H1 (cell line): Measurements from ENCODE around the gene RBMS1. TPM values are rescaled to one million over a fixed set of nuclear protein-coding genes. Genes with fewer than 3 reads are reported as not detected.

Experiments used
- CTCF ChIA-PET: fragments of 300-600 bp; sonication (Branson Sonifier 250); formaldehyde crosslinking; loops from one replicate; lab custom pipeline; 2021; ENCODE audit not compliant: partially characterized antibody; lab: Charles Lee
- POLR2A ChIA-PET: fragments of 300-600 bp; sonication (Branson Sonifier 250); formaldehyde crosslinking; loops from one replicate; lab custom pipeline; 2021; ENCODE audit warnings: inconsistent platforms; ENCODE audit not compliant: partially characterized antibody; lab: Charles Lee
- DNase-seq, 2 experiments: peaks; one replicate each; pipeline versions ENCODE4 v3.0.0 to v3.0.0-alpha.2; 2010 to 2022; ENCODE audit warnings: low spot score in 2 of 2, low read depth in 1 of 2, mixed read lengths in 1 of 2
- FAIRE-seq: peaks from 2 replicates; lab custom pipeline; 2011; peaks lifted over from hg19 to GRCh38; lab: Jason Lieb, UNC
- H2AFZ ChIP-seq: 2 replicates; pipeline ENCODE4 v1.8.1; 2012; ENCODE audit warnings: low read length, inconsistent platforms
- H2AK5ac ChIP-seq: 2 replicates; pipeline ENCODE4 v1.6.1; 2013; ENCODE audit warnings: low read depth, low read length
- H2BK120ac ChIP-seq: replicated peaks from 2 replicates; pipeline ENCODE3; 2013; ENCODE audit warnings: low read depth, low read length, inconsistent platforms
- H2BK12ac ChIP-seq: 2 replicates; pipeline ENCODE4 v1.6.1; 2013; ENCODE audit warnings: low read depth, low read length
- H2BK15ac ChIP-seq: 2 replicates; pipeline ENCODE4 v1.6.1; 2013; ENCODE audit warnings: low read length
- H2BK20ac ChIP-seq: 2 replicates; pipeline ENCODE4 v1.6.1; 2013; ENCODE audit warnings: low read length
- H2BK5ac ChIP-seq: 2 replicates; pipeline ENCODE4 v1.6.1; 2013; ENCODE audit warnings: low read depth, low read length
- H3K14ac ChIP-seq: 2 replicates; pipeline ENCODE4 v1.6.1; 2013; ENCODE audit warnings: inconsistent platforms; ENCODE audit not compliant: insufficient read length
- H3K18ac ChIP-seq: 2 replicates; pipeline ENCODE4 v1.6.1; 2013; ENCODE audit warnings: low read length; ENCODE audit errors: extremely low read depth
- H3K23ac ChIP-seq: 2 replicates; pipeline ENCODE4 v1.6.1; 2013; ENCODE audit warnings: inconsistent platforms; ENCODE audit not compliant: insufficient read length
- H3K23me2 ChIP-seq: 2 replicates; pipeline ENCODE4 v1.6.1; 2013; ENCODE audit warnings: low read depth, low read length
- H3K27ac ChIP-seq: 2 replicates; pipeline ENCODE4 v1.6.1; 2011; ENCODE audit warnings: low read depth, low read length, inconsistent platforms
- H3K27me3 ChIP-seq, 4 experiments: replicated peaks in 1 of 4; 1 replicate in 1 of 4; 2 replicates in 3 of 4; pipeline versions ENCODE4 v1.6.1 to v1.8.1; 2011 to 2013; ENCODE audit warnings: low read length in 3 of 4, mild to moderate bottlenecking in 3 of 4, inconsistent platforms in 2 of 4, mixed read lengths in 2 of 4, moderate library complexity in 1 of 4; ENCODE audit not compliant: control insufficient read depth in 3 of 4, insufficient read depth in 3 of 4; ENCODE audit errors: extremely low read depth in 1 of 4
- H3K36me3 ChIP-seq, 4 experiments: 2 replicates each; pipeline versions ENCODE4 v1.6.1 to v1.8.1; 2011 to 2013; ENCODE audit warnings: mild to moderate bottlenecking in 4 of 4, low read length in 3 of 4, moderate library complexity in 2 of 4, control low read depth in 1 of 4, inconsistent platforms in 1 of 4; ENCODE audit not compliant: insufficient read depth in 4 of 4, control insufficient read depth in 2 of 4
- H3K4ac ChIP-seq: replicated peaks from 2 replicates; pipeline ENCODE3; 2013; ENCODE audit warnings: low read length, low read depth, mixed read lengths, inconsistent platforms; ENCODE audit not compliant: insufficient read length
- H3K4me1 ChIP-seq, 4 experiments: replicated peaks in 1 of 4; 1 replicate in 1 of 4; 2 replicates in 3 of 4; pipeline versions ENCODE4 v1.6.1 to v1.8.1; 2011 to 2013; ENCODE audit warnings: low read length in 3 of 4, inconsistent platforms in 2 of 4, mixed read lengths in 1 of 4; ENCODE audit not compliant: insufficient read depth in 4 of 4, control insufficient read depth in 3 of 4
- H3K4me2 ChIP-seq, 2 experiments: 2 replicates each; pipeline versions ENCODE4 v1.6.1 to v1.8.1; 2011 to 2013; ENCODE audit warnings: low read depth in 2 of 2, low read length in 2 of 2, control low read depth in 1 of 2, inconsistent platforms in 1 of 2, mild to moderate bottlenecking in 1 of 2; ENCODE audit not compliant: insufficient read depth in 1 of 2
- H3K4me3 ChIP-seq, 4 experiments: fragments of 200-600, 300-600 bp in 1 of 4; sonication (generic), shearing (Covaris generic), sonication (Bioruptor Twin) in 1 of 4; 2 replicates each; pipeline versions ENCODE4 v1.5.1 to v1.8.1; 2011 to 2016; ENCODE audit warnings: low read length in 4 of 4, low read depth in 3 of 4, control low read depth in 2 of 4, inconsistent platforms in 2 of 4, mild to moderate bottlenecking in 2 of 4, mixed read lengths in 1 of 4, moderate library complexity in 1 of 4; ENCODE audit not compliant: insufficient read depth in 2 of 4; ENCODE audit errors: extremely low read depth in 1 of 4
- H3K56ac ChIP-seq: replicated peaks from 2 replicates; pipeline ENCODE3; 2013; ENCODE audit warnings: low read depth, mild to moderate bottlenecking, mixed read lengths, low read length, inconsistent platforms; ENCODE audit not compliant: insufficient read length
- H3K79me1 ChIP-seq: 2 replicates; pipeline ENCODE4 v1.6.1; 2013; ENCODE audit warnings: low read depth, low read length, control low read depth
- H3K79me2 ChIP-seq, 2 experiments: 2 replicates each; pipeline versions ENCODE4 v1.6.1 to v1.8.1; 2012 to 2013; ENCODE audit warnings: low read length in 2 of 2, mild to moderate bottlenecking in 2 of 2, inconsistent platforms in 1 of 2; ENCODE audit not compliant: insufficient read depth in 2 of 2, control insufficient read depth in 1 of 2
- H3K9ac ChIP-seq, 4 experiments: replicated peaks in 1 of 4; 1 replicate in 1 of 4; 2 replicates in 3 of 4; pipeline versions ENCODE4 v1.6.1 to v1.8.1; 2011 to 2013; ENCODE audit warnings: low read depth in 3 of 4, low read length in 3 of 4, control low read depth in 2 of 4, mild to moderate bottlenecking in 2 of 4, moderate library complexity in 2 of 4, inconsistent platforms in 1 of 4; ENCODE audit errors: extremely low read depth in 1 of 4
- H3K9me3 ChIP-seq, 2 experiments: 2 replicates each; pipeline versions ENCODE4 v1.6.1 to v1.8.1; 2012 to 2013; ENCODE audit warnings: mild to moderate bottlenecking in 2 of 2, moderate library complexity in 2 of 2, control low read depth in 1 of 2, inconsistent platforms in 1 of 2, low read depth in 1 of 2, low read length in 1 of 2, mixed read lengths in 1 of 2; ENCODE audit not compliant: insufficient read depth in 2 of 2
- H4K20me1 ChIP-seq, 2 experiments: replicated peaks in 1 of 2; 2 replicates each; pipeline versions ENCODE3 to v1.8.1; 2011 to 2013; ENCODE audit warnings: inconsistent platforms in 2 of 2, low read length in 2 of 2, mild to moderate bottlenecking in 1 of 2; ENCODE audit not compliant: insufficient read depth in 2 of 2, control insufficient read depth in 1 of 2
- H4K5ac ChIP-seq: 2 replicates; pipeline ENCODE4 v1.6.1; 2013; ENCODE audit warnings: low read length, low read depth, mixed read lengths, inconsistent platforms; ENCODE audit not compliant: insufficient read length
- H4K8ac ChIP-seq: 2 replicates; pipeline ENCODE4 v1.8.0; 2013; ENCODE audit warnings: mild to moderate bottlenecking, moderate library complexity, low read length, inconsistent platforms; ENCODE audit not compliant: insufficient read depth; ENCODE audit errors: extremely low read depth
- H4K91ac ChIP-seq: replicated peaks from 2 replicates; pipeline ENCODE3; 2013; ENCODE audit warnings: low read length, mixed read lengths, inconsistent platforms; ENCODE audit not compliant: insufficient read length
- JUN ChIP-seq: IDR thresholded peaks from 2 replicates; pipeline ENCODE4 v1.6.1; 2011; ENCODE audit warnings: low read depth, mild to moderate bottlenecking, improper control_type of control experiment, low read length
- RAD21 ChIP-seq, 2 experiments: IDR thresholded peaks in 1 of 2; conservative IDR thresholded peaks in 1 of 2; 2 replicates each; pipeline ENCODE4 v1.6.1; 2011; ENCODE audit warnings: low read depth in 2 of 2, low read length in 2 of 2, improper control_type of control experiment in 1 of 2, inconsistent platforms in 1 of 2, mild to moderate bottlenecking in 1 of 2, moderate library complexity in 1 of 2
- WGBS, 2 experiments: shearing (Covaris generic) in 1 of 2; methylation state at CpG; one replicate each; pipeline versions ENCODE4 v1.1.6 to v1.1.7; 2013 to 2015; ENCODE audit warnings: low lambda C conversion rate in 2 of 2, mixed read lengths in 2 of 2, inconsistent platforms in 1 of 2, low coverage in 1 of 2, missing lambda C conversion rate in 1 of 2; ENCODE audit not compliant: insufficient replicate concordance in 2 of 2, insufficient coverage in 1 of 2, insufficient read length in 1 of 2; ENCODE audit errors: extremely low coverage in 1 of 2, missing lambda C conversion rate in 1 of 2; 5-methylcytosine and 5-hydroxymethylcytosine counted together
- polyA plus RNA-seq, 7 experiments: library from polyadenylated mRNA; depleted of rRNA in 3 of 7; stranded (reverse) in 5 of 7; unstranded in 2 of 7; fragments of >200 nt in 5 of 7; fragments of 200-250 nt in 2 of 7; gene quantifications; 1 replicate in 5 of 7; 2 replicates in 1 of 7; 4 replicates in 1 of 7; pipeline versions ENCODE4 v1.2.1 to v1.2.3, GENCODE V29; 2011 to 2013; ENCODE audit warnings: missing spikeins in 2 of 7, mixed read lengths in 2 of 7
- total RNA-seq: library from RNA; stranded (reverse); fragmentation: NEBNext Ultra II Directional; extraction: Animal tissue kit (Norgen Biotek cat#: 25700); gene quantifications from 2 replicates; pipeline ENCODE4 v1.2.1, GENCODE V29; 2021
- TF ChIP-seq, protein P1 (sequence below), 3 experiments: IDR thresholded peaks; 1 replicate in 2 of 3; 2 replicates in 1 of 3; pipeline versions ENCODE4 v1.5.1 to v1.6.1; 2011; ENCODE audit warnings: low read length in 3 of 3, mild to moderate bottlenecking in 3 of 3, inconsistent platforms in 2 of 3, low read depth in 1 of 3, moderate library complexity in 1 of 3; ENCODE audit not compliant: insufficient read depth in 1 of 3; ENCODE audit errors: control extremely low read depth in 1 of 3

Gene RBMS1
- total and polyA plus RNA-seq, 2 of the 8 experiments (the other 6 are each of a cell fraction or from before 2014, with no cell fraction given) = 53.7 to 60.0 TPM

DNA sequence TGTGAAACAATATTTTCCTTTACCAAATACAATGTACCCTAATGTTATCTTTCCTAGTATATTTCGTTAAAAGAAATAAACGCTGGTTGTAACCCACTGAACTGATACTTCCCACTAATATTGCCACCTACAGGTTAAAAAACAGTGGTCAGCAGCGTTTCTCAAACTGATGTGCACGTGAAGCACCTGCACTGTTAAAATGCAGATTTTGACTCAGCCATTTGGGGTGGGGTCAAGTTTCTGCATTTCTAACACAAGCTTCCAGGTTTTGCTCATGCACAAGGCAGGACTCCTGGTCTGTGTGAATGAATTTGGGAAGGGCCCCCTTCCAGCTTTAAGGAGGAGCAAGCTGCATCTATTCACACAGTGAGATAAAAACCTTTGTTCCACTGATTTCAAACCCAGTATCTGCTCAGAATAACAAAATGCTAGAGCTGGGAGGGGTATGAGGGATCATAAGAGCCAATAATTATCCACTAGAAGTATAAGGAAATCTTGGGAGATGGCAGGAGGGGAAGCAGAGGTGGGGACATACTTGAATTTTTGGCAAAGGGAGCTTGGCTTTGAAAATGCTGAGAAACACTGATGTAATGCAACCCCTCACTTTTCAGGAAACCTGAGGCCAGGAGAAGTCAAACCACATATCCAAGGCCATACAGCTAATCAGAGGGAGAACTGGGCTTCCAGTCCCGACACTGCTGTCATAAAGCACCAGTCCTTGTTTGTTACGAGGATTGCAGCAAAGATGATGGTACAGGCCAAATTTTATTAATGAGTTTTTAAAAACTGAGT, 116.2 kb downstream of the RBMS1 start:
- DNase-seq (no peak), FAIRE-seq (peak; percentile 13)
- ChIA-PET POLR2A (interaction anchor here (0.8 to 1.3 kb wide), 3 partner anchors 23 to 547 kb away, joined by 3 to 5 read pairs (median 3); no protein-coding TSS in a partner anchor), CTCF (interaction anchor here (1.3 to 2.9 kb wide), 6 partner anchors 10 to 68 kb away, joined by 3 to 14 read pairs (median 7); no protein-coding TSS in a partner anchor)
- Histone ChIP-seq H3K79me2 (peaks cover 0 to 82% of the 10 kb centered on the region in 2 experiments; a peak in 3 of 4 replicates), H2BK15ac (no peak overlapping the region), H2BK20ac (no peak overlapping the region), H3K56ac (no peak overlapping the region), H2BK120ac (no peak overlapping the region), H3K27me3 (no peaks in the 10 kb centered on the region), H2AK5ac (no peak overlapping the region), H2AFZ (no peak overlapping the region), H3K4me3 (peak overlapping the region in 1 of 4 experiments; percentile 7; a peak in 2 of 8 replicates), H4K8ac (no peak overlapping the region), H3K23me2 (no peaks in the 10 kb centered on the region), H4K5ac (no peak overlapping the region), H3K79me1 (no peaks in the 10 kb centered on the region; the same call in 1 of the 2 replicates), H3K4me2 (peak overlapping the region; percentile 48 to 50), H3K36me3 (no peaks in the 10 kb centered on the region), H3K4ac (peak overlapping the region; percentile 44), H4K20me1 (peaks cover 0 to 8% of the 10 kb centered on the region in 2 experiments), H3K27ac (no peak overlapping the region), H4K91ac (no peak overlapping the region), H3K23ac (no peak overlapping the region), H2BK5ac (peak overlapping the region; percentile 55; the same call in 1 of the 2 replicates), H2BK12ac (no peak overlapping the region; the same call in 1 of the 2 replicates), H3K9me3 (no peaks in the 10 kb centered on the region), H3K9ac (no peak overlapping the region), H3K18ac (peak overlapping the region; percentile 65; the same call in 1 of the 2 replicates), H3K14ac (no peak overlapping the region), H3K4me1 (peaks cover 4 to 20% (median 13%) of the 10 kb centered on the region in 4 experiments; a peak in 6 of 7 replicates)
- TF ChIP-seq, protein P1, sequence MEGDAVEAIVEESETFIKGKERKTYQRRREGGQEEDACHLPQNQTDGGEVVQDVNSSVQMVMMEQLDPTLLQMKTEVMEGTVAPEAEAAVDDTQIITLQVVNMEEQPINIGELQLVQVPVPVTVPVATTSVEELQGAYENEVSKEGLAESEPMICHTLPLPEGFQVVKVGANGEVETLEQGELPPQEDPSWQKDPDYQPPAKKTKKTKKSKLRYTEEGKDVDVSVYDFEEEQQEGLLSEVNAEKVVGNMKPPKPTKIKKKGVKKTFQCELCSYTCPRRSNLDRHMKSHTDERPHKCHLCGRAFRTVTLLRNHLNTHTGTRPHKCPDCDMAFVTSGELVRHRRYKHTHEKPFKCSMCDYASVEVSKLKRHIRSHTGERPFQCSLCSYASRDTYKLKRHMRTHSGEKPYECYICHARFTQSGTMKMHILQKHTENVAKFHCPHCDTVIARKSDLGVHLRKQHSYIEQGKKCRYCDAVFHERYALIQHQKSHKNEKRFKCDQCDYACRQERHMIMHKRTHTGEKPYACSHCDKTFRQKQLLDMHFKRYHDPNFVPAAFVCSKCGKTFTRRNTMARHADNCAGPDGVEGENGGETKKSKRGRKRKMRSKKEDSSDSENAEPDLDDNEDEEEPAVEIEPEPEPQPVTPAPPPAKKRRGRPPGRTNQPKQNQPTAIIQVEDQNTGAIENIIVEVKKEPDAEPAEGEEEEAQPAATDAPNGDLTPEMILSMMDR (IDR thresholded peaks at IDR 0.05; ENCODE audit: control extremely low read depth in 1 of 3, insufficient read depth in 1 of 3, low read depth in 1 of 3, low read length in 3 of 3) = peak in 1 of 3 experiments; percentile 24; a peak in 2 of 4 replicates
- TF ChIP-seq JUN = no peak
- TF ChIP-seq RAD21 (IDR thresholded peaks at IDR 0.05 in 1 of 2, conservative IDR thresholded peaks at IDR 0.05 in 1 of 2; ENCODE audit: low read depth in 2 of 2, low read length in 2 of 2) = peak in 1 of 2 experiments; percentile 12; a peak in 1 of 4 replicates
- 36% methylated on average over 6 of the region's 6 CpGs; no CpG with 5 or more reads in 1 of the 2 experiments for WGBS, 2 experiments
